ENCODE measurements around the gene CTIF. TPM values are rescaled to one million over a fixed set of nuclear protein-coding genes. Genes with fewer than 3 reads are reported as not detected.

CTIF gene
- total RNA-seq, 2 donors from 2014 or later, result 6.1 to 7.3 TPM

DNA sequence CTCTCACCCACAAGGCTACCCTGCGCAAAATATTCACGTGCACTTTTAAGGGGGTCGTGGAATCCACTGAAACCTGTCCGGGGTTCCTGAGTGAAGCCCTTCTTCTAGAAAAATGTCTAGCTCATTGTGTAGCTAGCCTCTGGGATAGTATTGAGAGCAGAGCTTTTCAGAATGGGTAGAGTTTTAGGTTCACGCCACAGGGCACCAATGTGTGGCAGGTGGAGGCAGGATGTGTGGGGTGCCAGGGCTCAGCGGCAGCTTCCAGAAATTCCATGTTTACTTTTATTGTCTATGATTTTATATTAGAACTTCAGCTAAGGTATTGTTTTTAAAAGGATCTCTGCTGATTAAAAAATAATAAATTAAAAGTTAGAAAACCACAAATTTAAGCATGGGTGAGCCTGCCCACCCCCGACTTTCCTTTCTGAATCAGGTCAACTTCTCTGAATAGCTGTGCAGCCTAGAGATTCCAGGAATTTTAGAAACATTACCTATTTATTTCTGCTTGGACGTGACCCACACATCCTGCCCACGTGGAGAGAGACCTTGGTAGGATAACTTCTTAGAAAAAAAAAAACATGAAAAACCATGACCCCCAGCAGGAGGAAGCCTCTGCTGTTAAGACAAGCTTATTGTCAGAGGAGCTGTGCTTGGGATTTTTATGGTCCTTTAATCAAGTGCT, 163.7 kb downstream of the CTIF start:
- Mint-ChIP-seq H3K4me3 (no peak overlapping the region), H3K4me1 (peaks cover 15% of the 10 kb centered on the region), H3K36me3 (ENCODE audit: low read depth) (no peaks in the 10 kb centered on the region), H3K27me3 (no peaks in the 10 kb centered on the region), H3K27ac (peak overlapping the region; percentile 21)
- H3K9me3 ChIP-seq (ENCODE audit: control insufficient read depth, low read length, poor library complexity, severe bottlenecking), result no peaks in the 10 kb centered on the region
- DNase-seq (no peak), ATAC-seq (no peak)

DNA sequence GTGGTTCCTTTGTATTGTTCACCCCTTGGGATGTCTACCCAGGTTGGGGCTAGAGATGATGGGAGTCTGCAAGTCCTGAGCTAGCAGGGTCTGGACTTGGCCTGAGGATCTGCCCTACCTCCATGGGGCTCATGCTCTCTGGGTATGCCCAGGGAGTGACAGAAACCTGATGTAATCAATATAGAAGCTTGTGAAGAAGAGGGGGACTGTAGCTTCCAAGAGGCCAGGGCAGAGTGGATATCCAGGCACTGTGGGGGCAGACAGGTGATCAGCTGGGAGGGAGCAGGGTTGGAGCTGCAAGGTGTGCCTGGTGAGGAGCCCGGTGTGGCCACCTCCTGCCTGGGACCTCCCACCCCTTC, 164.2 kb downstream of the CTIF start:
- Mint-ChIP-seq H3K27ac (peak overlapping the region; percentile 21), H3K36me3 (ENCODE audit: low read depth) (no peaks in the 10 kb centered on the region), H3K4me3 (no peak overlapping the region), H3K4me1 (peaks cover 15% of the 10 kb centered on the region), H3K27me3 (no peaks in the 10 kb centered on the region)
- no peaks in the 10 kb centered on the region for H3K9me3 ChIP-seq (ENCODE audit: control insufficient read depth, low read length, poor library complexity, severe bottlenecking)
- DNase-seq (no peak), ATAC-seq (no peak)

DNA sequence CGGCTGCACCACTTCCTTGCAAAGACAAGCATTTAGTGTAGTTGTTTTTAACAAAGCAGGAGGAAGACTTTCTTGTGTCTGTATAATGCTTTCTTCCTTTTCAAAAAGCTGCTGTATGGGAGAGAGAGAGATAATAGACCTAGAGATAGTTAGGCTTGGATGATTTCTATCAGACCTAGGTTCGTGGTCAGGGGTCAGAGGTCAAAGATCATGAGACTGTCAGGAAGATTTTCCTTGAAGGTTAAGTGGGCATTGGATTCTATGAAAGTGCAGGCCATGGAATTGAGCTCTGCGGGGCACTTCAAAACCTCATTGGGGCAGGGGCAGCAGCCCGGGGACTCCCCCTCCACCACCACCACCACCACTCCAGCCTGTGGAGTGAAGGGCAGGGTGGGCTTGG, 164.6 kb downstream of the CTIF start:
- Mint-ChIP-seq H3K4me3 (no peak overlapping the region), H3K27ac (peak overlapping the region; percentile 21), H3K27me3 (no peaks in the 10 kb centered on the region), H3K4me1 (peaks cover 15% of the 10 kb centered on the region), H3K36me3 (ENCODE audit: low read depth) (no peaks in the 10 kb centered on the region)
- H3K9me3 ChIP-seq (ENCODE audit: control insufficient read depth, low read length, poor library complexity, severe bottlenecking), result no peaks in the 10 kb centered on the region
- ATAC-seq (no peak), DNase-seq (no peak)

DNA sequence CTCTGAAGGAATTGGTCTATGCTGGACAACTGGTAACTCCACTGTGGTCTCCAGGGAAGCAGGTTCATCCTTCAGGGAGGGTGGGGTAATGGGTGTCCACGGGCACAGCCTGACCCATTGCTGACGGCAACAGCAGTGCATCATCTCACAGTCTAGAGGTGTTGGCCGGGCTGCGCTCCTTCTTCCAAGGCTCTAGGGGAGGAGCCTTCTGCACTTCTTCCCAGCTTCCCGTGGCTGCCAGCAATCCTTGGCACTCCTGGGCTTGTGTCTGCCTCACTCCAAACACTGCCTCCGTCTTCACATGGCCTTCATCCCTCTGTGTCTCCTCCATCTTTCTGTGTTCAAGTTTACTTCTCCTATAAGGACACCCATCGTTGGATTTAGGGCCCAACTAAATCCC, 166.2 kb downstream of the CTIF start:
- Mint-ChIP-seq H3K27ac (no peak overlapping the region), H3K4me3 (no peak overlapping the region), H3K27me3 (no peaks in the 10 kb centered on the region), H3K36me3 (ENCODE audit: low read depth) (no peaks in the 10 kb centered on the region), H3K4me1 (peaks cover 15% of the 10 kb centered on the region)
- no peak for DNase-seq
- no peak for ATAC-seq
- H3K9me3 ChIP-seq (ENCODE audit: control insufficient read depth, low read length, poor library complexity, severe bottlenecking), result no peaks in the 10 kb centered on the region

DNA sequence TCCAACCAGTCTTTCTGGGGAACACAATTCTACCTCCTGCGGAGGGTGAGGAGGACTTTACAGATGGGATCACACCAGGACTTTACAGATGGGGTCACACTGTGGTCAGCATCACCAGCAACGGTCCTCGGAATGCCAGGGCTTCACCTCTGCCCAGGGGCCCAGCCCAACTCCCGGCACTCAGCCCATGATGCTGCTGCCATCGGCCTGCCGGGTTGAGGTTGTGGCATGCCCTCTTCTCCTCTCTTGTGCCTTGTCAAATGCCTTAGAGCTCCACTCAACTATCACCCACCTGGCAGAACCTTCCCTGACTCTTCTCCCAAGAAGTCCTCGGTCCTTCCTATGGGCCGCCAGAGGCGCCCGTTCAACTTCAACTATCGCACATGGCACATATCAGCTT, 166.7 kb downstream of the CTIF start:
- no peak overlapping the region for H3K27ac Mint-ChIP-seq
- DNase-seq (no peak), ATAC-seq (no peak)
- H3K36me3 Mint-ChIP-seq (ENCODE audit: low read depth), result no peaks in the 10 kb centered on the region
- no peak overlapping the region for H3K4me3 Mint-ChIP-seq
- peaks cover 4% of the 10 kb centered on the region for H3K27me3 Mint-ChIP-seq
- peaks cover 16% of the 10 kb centered on the region for H3K4me1 Mint-ChIP-seq
- no peaks in the 10 kb centered on the region for H3K9me3 ChIP-seq (ENCODE audit: control insufficient read depth, low read length, poor library complexity, severe bottlenecking)

DNA sequence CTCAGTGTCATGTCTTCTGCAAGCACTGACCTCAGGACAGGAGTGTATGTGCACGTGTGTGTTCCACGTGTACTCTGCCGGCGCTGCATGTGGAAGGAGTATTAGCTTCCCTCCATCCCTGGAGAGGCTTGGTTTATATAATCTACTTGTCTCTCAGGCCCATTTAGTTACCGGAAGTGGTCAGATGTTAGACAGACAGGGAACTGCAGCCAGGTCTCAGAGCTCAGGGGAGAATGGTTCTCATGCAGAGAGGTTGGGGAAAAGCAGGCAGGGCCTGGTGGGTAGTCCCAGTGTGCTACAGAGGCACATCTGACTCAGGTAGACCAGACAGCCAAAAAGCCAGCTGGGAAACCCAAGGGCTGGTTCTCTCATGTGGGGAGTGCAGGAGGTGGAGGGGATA, 167.9 kb downstream of the CTIF start:
- Mint-ChIP-seq H3K36me3 (ENCODE audit: low read depth) (no peaks in the 10 kb centered on the region), H3K27ac (peak overlapping the region; percentile 57)
- no peak for ATAC-seq

DNA sequence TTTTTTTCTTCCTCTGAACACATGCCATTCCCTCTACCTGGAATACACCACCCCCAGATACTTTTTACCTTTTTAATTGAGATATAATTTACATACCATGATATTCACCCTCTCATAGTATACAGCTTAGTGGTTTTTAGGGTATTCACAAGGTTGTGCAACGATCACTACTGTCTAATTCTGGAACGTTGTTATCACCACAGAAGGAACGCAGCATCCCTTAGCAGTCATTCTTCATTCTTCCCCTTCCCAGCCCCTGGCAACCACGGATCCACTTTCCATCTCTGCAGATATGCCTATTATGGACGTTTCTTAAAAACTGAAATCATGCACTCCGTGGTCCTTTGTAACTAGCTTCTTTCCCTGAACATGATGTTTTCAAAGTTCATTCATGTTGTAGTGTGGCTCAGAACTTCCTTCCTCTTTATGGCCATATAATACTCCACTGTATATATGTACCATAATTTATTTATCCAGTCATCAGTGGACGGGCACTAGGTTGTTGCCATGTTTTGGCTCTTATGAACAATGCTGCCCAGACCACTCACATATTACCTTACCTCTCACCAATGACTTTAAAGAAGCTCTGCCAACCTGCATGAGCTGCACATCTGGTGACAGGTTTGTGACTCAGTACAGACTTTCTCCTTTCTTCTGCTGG, 168.9 kb downstream of the CTIF start:
- H3K4me1 Mint-ChIP-seq, result peaks cover 14% of the 10 kb centered on the region
- ATAC-seq, result no peak
- no peak for DNase-seq
- no peaks in the 10 kb centered on the region for H3K9me3 ChIP-seq (ENCODE audit: control insufficient read depth, low read length, poor library complexity, severe bottlenecking)
- no peak overlapping the region for H3K27ac Mint-ChIP-seq
- H3K36me3 Mint-ChIP-seq (ENCODE audit: low read depth), result no peaks in the 10 kb centered on the region
- H3K4me3 Mint-ChIP-seq, result no peak overlapping the region
- peaks cover 5% of the 10 kb centered on the region for H3K27me3 Mint-ChIP-seq

More for the DNA sequence above, 167.9 kb downstream of the CTIF start:
- DNase-seq, result no peak
- H3K4me1 Mint-ChIP-seq, result peaks cover 16% of the 10 kb centered on the region
- no peak overlapping the region for H3K4me3 Mint-ChIP-seq
- H3K27me3 Mint-ChIP-seq, result peaks cover 5% of the 10 kb centered on the region
- no peaks in the 10 kb centered on the region for H3K9me3 ChIP-seq (ENCODE audit: control insufficient read depth, low read length, poor library complexity, severe bottlenecking)

DNA sequence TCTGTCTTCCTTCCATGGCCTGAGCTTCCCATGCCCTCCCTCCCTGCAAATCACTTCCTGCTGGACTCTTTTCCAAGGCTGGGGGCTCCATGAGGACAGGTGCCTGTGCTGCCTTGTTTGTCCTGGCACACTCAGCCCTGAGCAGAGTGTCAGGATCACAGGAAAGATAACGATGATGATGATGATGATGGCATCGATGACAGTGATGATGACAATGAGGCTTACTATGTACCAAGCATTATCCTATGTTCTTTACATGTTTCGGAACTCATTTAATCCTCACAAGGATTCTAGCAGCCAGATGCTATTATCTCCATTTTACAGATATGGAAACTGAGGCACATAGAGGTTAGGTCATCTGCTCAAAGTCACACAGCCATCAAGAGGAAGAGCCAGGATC, 170.0 kb downstream of the CTIF start:
- Mint-ChIP-seq H3K4me1 (peaks cover 10% of the 10 kb centered on the region), H3K27ac (no peak overlapping the region), H3K27me3 (peaks cover 5% of the 10 kb centered on the region), H3K36me3 (ENCODE audit: low read depth) (peaks cover 3% of the 10 kb centered on the region), H3K4me3 (no peak overlapping the region)
- no peak for ATAC-seq
- no peak for DNase-seq
- no peaks in the 10 kb centered on the region for H3K9me3 ChIP-seq (ENCODE audit: control insufficient read depth, low read length, poor library complexity, severe bottlenecking)

DNA sequence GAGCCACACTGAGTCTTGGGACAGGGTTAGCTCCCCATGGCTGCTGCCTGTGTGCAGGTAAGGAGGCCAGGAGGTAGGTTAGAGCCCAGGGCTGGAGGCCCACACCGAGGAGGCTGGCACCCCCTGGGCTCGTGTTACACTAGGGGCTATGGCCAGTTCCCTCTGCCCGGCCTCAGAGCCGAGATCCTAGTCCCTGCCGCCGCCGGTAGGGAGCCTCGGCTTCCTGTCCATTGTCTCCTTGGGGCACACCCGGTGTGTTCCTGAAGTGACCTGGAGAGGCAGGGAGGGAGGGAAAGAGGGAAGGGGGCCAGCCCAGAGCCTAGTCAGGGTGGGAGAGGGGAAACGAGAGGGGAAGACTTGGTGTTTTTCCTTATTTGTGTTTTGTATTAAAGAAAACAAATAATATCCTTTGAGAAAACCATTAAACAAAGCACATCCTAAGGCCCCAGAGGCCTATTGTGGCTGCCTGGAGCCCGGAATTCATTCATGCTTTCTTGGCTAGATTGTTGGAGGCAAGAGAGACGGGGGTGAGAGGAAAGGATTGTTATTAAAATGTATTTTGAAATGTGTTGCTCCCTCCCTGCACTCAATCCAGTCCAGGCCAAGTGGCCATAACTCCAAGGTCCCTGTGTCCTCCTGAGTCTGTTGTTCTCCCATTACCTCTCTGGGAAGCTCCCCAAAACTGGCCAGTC, 170.7 kb downstream of the CTIF start:
- ATAC-seq, result no peak
- peaks cover 10% of the 10 kb centered on the region for H3K4me1 Mint-ChIP-seq
- DNase-seq, result no peak
- no peak overlapping the region for H3K27ac Mint-ChIP-seq
- H3K27me3 Mint-ChIP-seq, result peaks cover 5% of the 10 kb centered on the region
- no peaks in the 10 kb centered on the region for H3K9me3 ChIP-seq (ENCODE audit: control insufficient read depth, low read length, poor library complexity, severe bottlenecking)
- no peak overlapping the region for H3K4me3 Mint-ChIP-seq
- peaks cover 3% of the 10 kb centered on the region for H3K36me3 Mint-ChIP-seq (ENCODE audit: low read depth)

DNA sequence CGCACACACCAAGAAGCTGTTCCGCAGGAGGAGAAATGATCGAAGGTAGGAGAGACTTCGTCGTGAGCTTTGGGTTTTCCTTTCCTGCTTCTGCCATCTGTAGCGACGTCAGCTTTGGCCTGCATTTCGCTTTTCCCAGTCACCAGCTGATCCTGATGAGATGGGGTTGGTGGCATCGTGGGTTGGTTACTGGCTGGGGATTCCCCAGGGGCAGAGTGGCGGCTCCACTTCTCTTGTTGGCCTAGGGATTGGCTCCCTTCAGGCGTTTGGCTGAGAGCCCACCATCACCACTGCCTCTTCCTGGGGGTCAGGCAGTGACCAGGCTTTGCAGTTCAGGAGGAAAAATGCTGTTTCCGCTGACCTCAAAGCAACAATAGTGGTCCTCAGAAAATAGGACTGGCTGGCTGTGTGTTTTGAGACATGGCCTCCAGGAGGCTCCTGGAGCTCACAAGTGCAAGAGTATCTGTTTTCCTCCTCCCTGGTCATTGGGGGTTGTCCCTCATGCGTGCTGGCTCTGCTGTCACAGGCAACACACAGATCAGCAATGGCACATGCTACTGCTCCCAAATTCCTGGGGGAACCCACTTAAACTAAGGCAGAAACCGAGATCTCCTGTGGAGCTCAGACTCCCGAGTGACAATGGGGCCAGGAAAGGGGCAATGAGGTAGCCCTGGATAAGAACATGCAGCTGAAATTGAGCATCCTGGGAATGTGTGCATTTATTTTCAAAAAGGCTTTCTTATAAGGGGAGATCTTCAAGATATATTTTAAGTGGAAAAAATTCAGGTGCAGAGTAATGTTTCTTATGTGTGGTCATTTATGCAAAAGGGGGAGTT, 173.0 kb downstream of the CTIF start:
- Mint-ChIP-seq H3K4me1 (peaks cover 7% of the 10 kb centered on the region), H3K27me3 (peaks cover 5% of the 10 kb centered on the region), H3K36me3 (ENCODE audit: low read depth) (peaks cover 3% of the 10 kb centered on the region), H3K4me3 (no peak overlapping the region), H3K27ac (no peak overlapping the region)
- no peak for DNase-seq
- no peaks in the 10 kb centered on the region for H3K9me3 ChIP-seq (ENCODE audit: control insufficient read depth, low read length, poor library complexity, severe bottlenecking)
- peak; percentile 46 for ATAC-seq

DNA sequence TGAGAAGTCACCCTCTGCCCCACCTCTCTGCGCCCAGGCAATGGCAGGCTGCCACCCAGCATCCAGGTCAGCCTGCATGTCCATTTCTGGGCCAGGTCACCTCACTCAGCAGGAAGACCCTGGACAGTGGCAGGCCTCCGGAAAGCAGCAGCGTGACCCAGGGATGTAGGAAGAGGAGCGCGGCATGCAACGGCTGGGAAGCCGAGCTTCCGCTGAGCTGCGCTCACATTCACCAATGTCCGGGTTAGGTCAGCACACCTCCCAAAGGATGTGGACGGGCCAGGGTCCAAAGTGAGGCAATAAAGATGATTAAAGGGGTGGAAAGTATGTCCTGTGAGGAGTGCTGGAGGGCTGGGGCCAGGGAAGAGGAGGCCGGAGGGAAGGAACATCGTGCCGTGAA, 174.5 kb downstream of the CTIF start:
- Mint-ChIP-seq H3K4me3 (no peak overlapping the region), H3K36me3 (ENCODE audit: low read depth) (peaks cover 3% of the 10 kb centered on the region), H3K4me1 (peaks cover 6% of the 10 kb centered on the region), H3K27ac (peak overlapping the region; percentile 49), H3K27me3 (peaks cover 5% of the 10 kb centered on the region)
- no peaks in the 10 kb centered on the region for H3K9me3 ChIP-seq (ENCODE audit: control insufficient read depth, low read length, poor library complexity, severe bottlenecking)
- no peak for DNase-seq
- ATAC-seq, result no peak

DNA sequence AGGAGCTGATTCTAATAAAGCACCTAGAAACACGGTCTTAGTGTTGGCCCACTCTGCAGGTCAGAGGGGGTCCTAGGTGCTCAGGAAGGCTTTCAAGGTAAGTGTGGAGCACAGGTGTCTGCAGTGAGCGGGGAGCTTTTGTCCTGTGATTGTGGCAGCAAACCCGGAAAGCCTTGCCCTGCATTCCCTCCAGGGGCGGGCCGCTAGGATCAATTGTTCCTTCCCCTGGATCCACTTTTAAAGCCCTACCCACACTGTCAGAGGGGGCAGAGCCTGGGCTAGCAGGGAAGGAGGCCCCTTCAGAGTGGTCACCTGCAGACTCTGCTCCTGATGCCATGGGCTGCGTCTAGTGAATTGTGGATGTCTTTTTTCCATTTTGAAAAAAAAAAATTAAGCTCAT, 176.0 kb downstream of the CTIF start:
- Mint-ChIP-seq H3K27me3 (peaks cover 5% of the 10 kb centered on the region), H3K27ac (no peak overlapping the region), H3K4me3 (no peak overlapping the region), H3K36me3 (ENCODE audit: low read depth) (peaks cover 6% of the 10 kb centered on the region), H3K4me1 (peaks cover 6% of the 10 kb centered on the region)
- ATAC-seq (no peak), DNase-seq (no peak)
- H3K9me3 ChIP-seq (ENCODE audit: control insufficient read depth, low read length, poor library complexity, severe bottlenecking), result no peaks in the 10 kb centered on the region

DNA sequence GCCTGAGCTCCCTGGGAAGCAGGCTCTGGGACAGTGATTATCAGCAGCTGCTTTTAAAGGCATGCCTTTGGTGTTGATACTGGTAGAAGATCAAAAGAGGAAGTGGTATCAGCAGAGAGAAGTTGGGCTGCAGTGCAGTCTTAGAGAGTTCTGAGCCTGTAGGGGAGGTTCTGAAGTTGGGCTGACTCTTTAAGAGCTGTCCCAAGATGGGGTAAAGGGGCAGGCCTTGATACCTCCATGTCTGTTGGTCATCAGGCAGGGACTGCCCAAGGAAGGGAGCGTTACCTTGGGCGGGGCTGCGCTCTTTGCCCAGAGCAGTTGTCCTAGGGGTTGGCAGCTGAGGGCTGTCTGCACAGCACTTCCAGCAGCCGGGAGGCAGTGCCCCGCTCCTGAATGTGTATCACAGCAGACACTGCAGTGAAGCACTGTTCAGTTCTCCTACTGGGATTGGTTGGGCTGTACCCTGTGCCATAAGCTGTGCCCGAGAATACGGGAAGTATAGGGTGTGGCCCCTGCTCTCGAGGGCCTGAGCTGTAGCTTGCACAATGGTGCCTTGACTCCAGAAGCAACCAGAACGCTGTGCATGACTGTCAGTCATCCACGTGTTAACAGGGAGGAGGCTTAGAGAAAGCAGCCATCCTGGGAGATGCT, 177.0 kb downstream of the CTIF start:
- DNase-seq, result no peak
- Mint-ChIP-seq H3K27me3 (no peaks in the 10 kb centered on the region), H3K36me3 (ENCODE audit: low read depth) (peaks cover 6% of the 10 kb centered on the region), H3K4me3 (no peak overlapping the region), H3K27ac (no peak overlapping the region), H3K4me1 (peaks cover 4% of the 10 kb centered on the region)
- peak; percentile 60 for ATAC-seq
- H3K9me3 ChIP-seq (ENCODE audit: control insufficient read depth, low read length, poor library complexity, severe bottlenecking), result no peaks in the 10 kb centered on the region

Data from T-helper 17 cell (primary cell).